GM18519 (cell line): ENCODE measurements around the gene CELSR1.

ENCODE experiments used
- ATAC-seq: cut with Tn5 transposase; IDR thresholded peaks from one replicate; pipeline ENCODE4 v1.9.1; 2021; ENCODE audit warnings: mild to moderate bottlenecking, moderate library complexity; ENCODE audit not compliant: unreplicated experiment, low FRiP score

The CELSR1 gene

GRCh38 chr22:46346680-46347405 lies 190.6 kb downstream of the CELSR1 start:
- no peak for ATAC-seq

GRCh38 chr22:46340676-46341075 lies 196.7 kb downstream of the CELSR1 start:
- no peak for ATAC-seq

GRCh38 chr22:46339956-46340355 lies 197.5 kb downstream of the CELSR1 start:
- no peak for ATAC-seq

- ATAC-seq = no peak
Measured at GRCh38 chr22:46338636-46339035, 198.8 kb downstream of the CELSR1 start.

- no peak for ATAC-seq
Measured at GRCh38 chr22:46337870-46338269, 199.6 kb downstream of the CELSR1 start.

- no peak for ATAC-seq
Measured at GRCh38 chr22:46336119-46337078, 201.0 kb downstream of the CELSR1 start.

- no peak for ATAC-seq
Measured at GRCh38 chr22:46335201-46336118, 202.0 kb downstream of the CELSR1 start, which contains the start of gene TRMU. Gene TRMU (plus strand): TSS chr22:46335714. CDS start chr22:46335765, 51 bp downstream.

GRCh38 chr22:46331496-46331895 lies 205.9 kb downstream of the CELSR1 start:
- no peak for ATAC-seq

GRCh38 chr22:46330426-46330825 lies 207.0 kb downstream of the CELSR1 start:
- ATAC-seq = no peak

- ATAC-seq = no peak
Measured at GRCh38 chr22:46329616-46330015, 207.8 kb downstream of the CELSR1 start.

GRCh38 chr22:46328797-46329196 lies 208.6 kb downstream of the CELSR1 start:
- no peak for ATAC-seq

- ATAC-seq = no peak
Measured at GRCh38 chr22:46327691-46328465, 209.5 kb downstream of the CELSR1 start.

- no peak for ATAC-seq
Measured at GRCh38 chr22:46326066-46326680, 211.2 kb downstream of the CELSR1 start.

GRCh38 chr22:46323162-46323561 lies 214.3 kb downstream of the CELSR1 start:
- no peak for ATAC-seq

- no peak for ATAC-seq
Measured at GRCh38 chr22:46322711-46323110, 214.7 kb downstream of the CELSR1 start.

- ATAC-seq = no peak
Measured at GRCh38 chr22:46320716-46321386, 216.6 kb downstream of the CELSR1 start.

- no peak for ATAC-seq
Measured at GRCh38 chr22:46320166-46320710, 217.2 kb downstream of the CELSR1 start.

GRCh38 chr22:46319319-46319718 lies 218.1 kb downstream of the CELSR1 start:
- no peak for ATAC-seq
